HFF-Myc (cell line): ENCODE data around the gene NF1.

Experiments
- DNase-seq: peaks from one replicate; pipeline ENCODE4 v3.0.0-alpha.2; 2011; ENCODE audit warnings: low read depth; ENCODE audit errors: extremely low read depth
- H3K4me3 ChIP-seq: replicated peaks from 2 replicates; pipeline ENCODE4 v1.5.1; 2011; ENCODE audit warnings: low read depth, mild to moderate bottlenecking, control low read depth, low read length
- TF ChIP-seq, protein P1 (sequence below): IDR thresholded peaks from 2 replicates; pipeline ENCODE4 v1.5.1; 2012; ENCODE audit warnings: mild to moderate bottlenecking, low read depth, low read length, control low read depth; ENCODE audit errors: missing control alignments

The NF1 gene

DNA sequence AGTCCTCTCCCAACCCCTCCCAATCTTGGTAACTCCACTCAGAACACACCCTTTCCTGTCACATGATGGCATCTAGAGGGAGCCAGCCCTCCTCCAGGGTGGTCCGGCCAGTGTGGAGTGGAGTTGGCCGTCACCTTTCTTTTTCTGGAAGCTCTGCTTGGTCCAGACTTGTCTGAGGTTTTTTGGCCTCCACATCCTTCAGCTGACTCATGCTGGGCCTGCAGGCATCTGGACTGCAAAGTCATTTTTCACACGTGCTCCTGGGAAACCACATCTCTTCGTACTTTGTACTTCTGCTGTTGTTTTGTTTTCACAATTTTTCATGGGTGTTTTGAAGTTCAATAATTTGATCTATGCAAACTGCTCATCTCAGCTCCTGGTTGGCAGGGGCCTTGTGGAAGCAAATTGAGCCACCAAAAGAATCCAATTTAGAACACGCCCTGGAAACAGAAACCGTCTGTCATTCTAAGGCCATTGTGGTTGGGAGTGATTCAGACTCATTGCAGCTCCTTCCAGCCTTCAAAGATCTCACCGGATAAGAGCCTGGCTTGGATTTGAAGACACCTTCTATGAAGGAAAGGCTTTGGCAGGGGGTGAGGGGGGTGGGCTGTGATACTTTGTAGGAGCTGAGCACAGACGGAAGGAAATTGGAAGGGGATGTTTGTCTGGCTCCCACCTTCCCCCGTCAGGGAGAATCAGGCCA lies 42.4 kb upstream of the NF1 start:
- TF ChIP-seq, protein P1, sequence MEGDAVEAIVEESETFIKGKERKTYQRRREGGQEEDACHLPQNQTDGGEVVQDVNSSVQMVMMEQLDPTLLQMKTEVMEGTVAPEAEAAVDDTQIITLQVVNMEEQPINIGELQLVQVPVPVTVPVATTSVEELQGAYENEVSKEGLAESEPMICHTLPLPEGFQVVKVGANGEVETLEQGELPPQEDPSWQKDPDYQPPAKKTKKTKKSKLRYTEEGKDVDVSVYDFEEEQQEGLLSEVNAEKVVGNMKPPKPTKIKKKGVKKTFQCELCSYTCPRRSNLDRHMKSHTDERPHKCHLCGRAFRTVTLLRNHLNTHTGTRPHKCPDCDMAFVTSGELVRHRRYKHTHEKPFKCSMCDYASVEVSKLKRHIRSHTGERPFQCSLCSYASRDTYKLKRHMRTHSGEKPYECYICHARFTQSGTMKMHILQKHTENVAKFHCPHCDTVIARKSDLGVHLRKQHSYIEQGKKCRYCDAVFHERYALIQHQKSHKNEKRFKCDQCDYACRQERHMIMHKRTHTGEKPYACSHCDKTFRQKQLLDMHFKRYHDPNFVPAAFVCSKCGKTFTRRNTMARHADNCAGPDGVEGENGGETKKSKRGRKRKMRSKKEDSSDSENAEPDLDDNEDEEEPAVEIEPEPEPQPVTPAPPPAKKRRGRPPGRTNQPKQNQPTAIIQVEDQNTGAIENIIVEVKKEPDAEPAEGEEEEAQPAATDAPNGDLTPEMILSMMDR, result no peak
- H3K4me3 ChIP-seq, result peak overlapping the region; percentile 5; the same call in 1 of the 2 replicates
- DNase-seq, result peak; percentile 94

DNA sequence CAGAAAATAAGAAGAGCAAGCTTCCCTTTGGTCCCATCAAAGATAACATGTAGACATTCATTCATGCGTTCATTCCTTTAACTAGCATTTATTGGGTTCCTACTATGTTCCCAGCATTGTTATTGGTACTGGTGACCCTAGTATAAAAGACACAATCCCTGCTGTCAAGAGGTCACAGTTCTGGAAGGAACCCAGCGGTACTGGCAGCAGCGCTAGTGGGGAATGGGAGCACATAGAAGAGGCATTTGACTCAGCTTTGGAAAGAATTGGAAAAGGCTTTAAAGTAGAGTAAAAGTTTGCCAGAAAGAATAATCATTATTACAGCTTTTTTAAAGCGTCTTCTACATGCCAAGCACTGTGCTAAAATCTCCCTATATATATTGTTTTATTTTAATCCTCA lies 41.7 kb upstream of the NF1 start:
- TF ChIP-seq, protein P1, result no peak
- no peak for DNase-seq
- H3K4me3 ChIP-seq, result no peak overlapping the region

DNA sequence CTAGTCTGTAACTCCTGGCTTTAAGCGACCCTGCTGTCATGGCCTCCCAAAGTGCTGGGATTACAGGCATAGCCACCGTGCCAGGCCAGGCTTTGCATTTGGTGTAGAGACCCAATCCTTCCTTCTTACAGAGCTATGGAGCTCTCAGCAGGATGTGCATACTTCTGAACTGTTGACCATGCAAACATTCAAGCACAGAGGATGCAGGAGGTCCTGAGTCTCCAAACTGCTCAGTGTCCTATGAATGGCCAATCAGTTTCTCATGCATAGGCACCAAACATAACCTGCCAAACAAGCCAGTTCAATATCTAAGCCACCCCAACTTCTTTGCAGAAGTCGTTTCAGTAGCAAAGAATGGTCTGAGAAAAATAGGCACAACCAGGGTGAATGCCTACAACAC lies 40.0 kb upstream of the NF1 start:
- TF ChIP-seq, protein P1, result no peak
- DNase-seq, result no peak
- no peak overlapping the region for H3K4me3 ChIP-seq

DNA sequence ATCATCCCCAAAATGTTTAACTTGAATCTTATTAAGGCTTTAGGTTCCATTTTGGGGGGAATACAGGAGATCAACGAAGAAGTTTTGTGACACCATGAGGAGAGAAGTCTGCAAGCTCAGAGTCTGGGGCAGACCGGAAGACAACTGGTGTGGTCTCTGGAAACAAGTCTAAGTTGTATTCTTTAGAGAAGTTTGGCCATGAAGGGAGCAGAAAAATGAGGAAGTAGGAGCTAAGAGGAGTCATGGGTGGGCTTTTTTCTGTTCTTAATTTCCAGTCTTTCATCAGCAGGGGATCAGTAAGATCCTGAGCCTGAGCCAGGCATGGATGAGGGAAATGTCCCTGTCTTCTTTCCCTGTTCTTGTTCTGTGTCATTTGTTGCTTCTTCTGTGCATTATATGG lies 35.8 kb upstream of the NF1 start:
- DNase-seq, result no peak
- TF ChIP-seq, protein P1, result no peak
- no peak overlapping the region for H3K4me3 ChIP-seq

DNA sequence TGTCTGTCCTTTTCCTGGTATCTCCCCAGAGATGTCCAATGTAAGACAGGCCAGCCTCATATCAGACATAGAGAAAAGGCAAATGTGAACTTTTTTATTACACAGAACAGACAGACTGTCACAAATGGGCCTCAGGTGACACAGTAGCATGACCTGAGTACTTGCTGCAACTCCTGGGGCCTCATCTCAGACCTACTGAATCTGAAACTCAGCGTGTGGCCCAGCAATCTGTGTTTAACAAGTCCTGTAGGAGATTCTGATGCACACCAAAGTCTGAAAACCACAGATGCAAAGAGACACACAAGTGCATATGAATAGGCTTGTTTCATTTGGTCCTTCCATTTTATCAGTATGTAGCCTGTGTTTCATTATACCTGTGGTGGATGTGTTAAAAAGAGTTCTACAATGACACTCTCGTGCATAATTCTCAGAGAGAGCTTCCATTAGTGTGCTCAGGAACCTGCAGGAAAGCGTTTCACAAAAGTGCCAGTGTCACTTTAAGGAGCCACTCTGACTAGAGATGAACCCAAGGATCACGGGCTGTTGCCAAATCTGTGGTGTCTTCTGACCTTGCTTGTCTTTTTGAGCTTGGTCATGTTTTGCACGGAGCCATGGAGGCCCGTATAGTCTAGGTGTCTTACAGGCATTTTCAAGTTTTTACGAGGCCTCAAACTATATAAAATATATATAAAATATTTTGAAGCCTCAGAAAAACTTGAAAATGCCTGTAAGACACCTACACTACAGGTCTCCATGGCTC lies 33.8 kb upstream of the NF1 start:
- DNase-seq, result no peak
- H3K4me3 ChIP-seq, result no peak overlapping the region
- TF ChIP-seq, protein P1, result no peak

DNA sequence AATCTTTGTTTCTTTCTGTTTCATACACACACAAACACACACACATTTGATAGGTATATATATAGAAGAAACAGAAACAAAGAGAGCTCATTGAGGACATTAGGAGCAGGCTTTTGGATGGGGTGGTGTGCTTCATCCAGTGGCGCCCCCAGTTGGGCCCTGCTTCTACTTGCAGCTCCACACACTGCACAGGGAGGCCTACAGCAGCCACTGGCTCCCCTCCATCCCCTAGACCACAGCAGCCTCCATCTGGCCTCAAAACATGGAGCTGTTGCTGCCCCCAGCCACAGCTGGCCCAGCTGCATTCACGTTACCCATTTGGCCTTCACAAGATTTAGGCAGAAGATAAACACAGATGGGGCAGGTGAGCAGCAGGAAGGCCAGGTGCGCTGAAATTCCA lies 33.1 kb upstream of the NF1 start:
- no peak for DNase-seq
- no peak overlapping the region for H3K4me3 ChIP-seq
- TF ChIP-seq, protein P1, result peak; percentile 33
